T-helper 2 cell treated with Interferon-gamma antibody and Interleukin-4, amounts not matched to agents 100 ng/mL and 5 ng/mL, for 36 hours (primary cell): ENCODE results near the gene TAF3. TPM values are rescaled to one million over a fixed set of nuclear protein-coding genes. Genes with fewer than 3 reads are reported as not detected.

Experiments used
- intact Hi-C: fragments of 100-400 bp; cut with micrococcal nuclease; formaldehyde crosslinking; loops from one replicate; pipeline ENCODE4 v1.15.1; 2023
- total RNA-seq: library from RNA; stranded (reverse); gene quantifications from 2 replicates; pipeline ENCODE4 v1.2.3, GENCODE V29; 2022

The TAF3 gene
- total RNA-seq, 1 donor from 2014 or later, result 15.0 TPM

GRCh38 chr10:7862121-7862514 is 43.8 kb downstream of the TAF3 start:
- intact Hi-C loops, result loop anchor here (10.0 kb wide), 1 partner anchor 337 kb away; no protein-coding TSS in a partner anchor

GRCh38 chr10:7866176-7866575 is 47.9 kb downstream of the TAF3 start:
- intact Hi-C loops, result loop anchor here (10.0 kb wide), 1 partner anchor 341 kb away; no protein-coding TSS in a partner anchor

- intact Hi-C loops, result loop anchor here (1.0 to 10.0 kb wide), 4 partner anchors 175 to 1430 kb away; no protein-coding TSS in a partner anchor
Observed at GRCh38 chr10:7872041-7872442, 53.7 kb downstream of the TAF3 start.

DNA sequence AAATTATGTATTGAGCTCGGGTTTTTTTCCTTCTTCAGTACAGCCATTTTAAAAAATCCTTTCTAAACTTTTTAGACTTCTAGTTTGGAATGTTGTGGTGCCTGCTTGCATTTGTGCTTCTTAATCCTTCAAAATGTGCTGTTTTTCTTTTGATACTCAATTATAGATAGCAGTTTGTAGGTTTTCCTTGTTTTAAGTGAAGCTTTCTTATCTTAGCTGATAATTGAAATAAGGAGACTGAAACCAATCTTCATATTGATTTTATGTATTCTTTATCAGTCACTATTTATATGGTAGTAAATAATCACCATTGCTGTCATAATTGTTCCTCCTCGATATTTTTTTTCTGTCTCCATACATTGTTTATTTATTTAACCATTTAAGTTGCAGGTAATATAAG is 56.6 kb downstream of the TAF3 start:
- intact Hi-C loops, result loop anchor here (5.0 to 10.0 kb wide), 2 partner anchors 172 to 600 kb away; no protein-coding TSS in a partner anchor

- intact Hi-C loops, result loop anchor here (10.0 kb wide), 1 partner anchor 598 kb away; no protein-coding TSS in a partner anchor
Observed at GRCh38 chr10:7876541-7877127, 58.3 kb downstream of the TAF3 start.

GRCh38 chr10:7881119-7881518 is 62.8 kb downstream of the TAF3 start:
- intact Hi-C loops, result no loop called here

DNA sequence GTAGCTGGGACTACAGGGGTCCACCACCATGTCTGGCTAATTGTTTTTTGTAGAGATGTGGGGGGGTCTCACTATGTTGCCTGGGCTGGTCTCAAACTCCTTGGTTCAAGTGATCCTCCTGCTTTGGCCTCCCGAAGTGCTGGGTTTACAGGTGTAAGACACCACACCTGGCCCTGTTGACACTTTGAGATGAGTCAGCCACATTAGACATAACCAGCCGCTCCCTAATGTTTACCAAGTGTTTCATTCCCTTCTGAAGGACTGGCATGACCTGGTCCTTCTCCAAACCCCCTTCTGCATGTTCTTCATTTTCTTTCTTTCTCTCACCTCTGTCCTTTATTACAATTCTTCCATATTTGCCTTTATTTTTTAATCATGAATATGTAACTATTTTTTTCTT is 67.8 kb downstream of the TAF3 start:
- intact Hi-C loops, result no loop called here

GRCh38 chr10:7887174-7887816 is 69.0 kb downstream of the TAF3 start:
- intact Hi-C loops, result no loop called here

GRCh38 chr10:7889947-7890542 is 71.7 kb downstream of the TAF3 start:
- intact Hi-C loops, result no loop called here

DNA sequence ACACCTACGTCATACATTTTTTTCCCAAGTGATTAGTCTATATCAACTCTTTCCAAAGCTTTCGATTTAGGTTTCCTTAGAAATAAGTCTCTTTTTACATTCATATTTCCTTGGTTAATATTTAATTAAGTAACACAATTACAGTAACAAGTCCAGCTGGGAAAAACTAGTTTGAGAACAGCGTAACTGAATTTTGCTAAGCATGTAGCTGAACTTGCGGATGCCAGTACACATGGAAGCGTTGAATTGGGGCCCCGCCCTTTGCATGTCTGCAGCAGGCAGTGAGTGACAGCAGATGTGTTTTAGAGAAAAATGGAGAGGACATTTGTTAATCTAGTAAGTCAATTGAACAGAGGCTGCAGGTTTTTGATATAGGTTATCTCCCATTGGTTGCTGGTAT is 72.5 kb downstream of the TAF3 start:
- intact Hi-C loops, result no loop called here

DNA sequence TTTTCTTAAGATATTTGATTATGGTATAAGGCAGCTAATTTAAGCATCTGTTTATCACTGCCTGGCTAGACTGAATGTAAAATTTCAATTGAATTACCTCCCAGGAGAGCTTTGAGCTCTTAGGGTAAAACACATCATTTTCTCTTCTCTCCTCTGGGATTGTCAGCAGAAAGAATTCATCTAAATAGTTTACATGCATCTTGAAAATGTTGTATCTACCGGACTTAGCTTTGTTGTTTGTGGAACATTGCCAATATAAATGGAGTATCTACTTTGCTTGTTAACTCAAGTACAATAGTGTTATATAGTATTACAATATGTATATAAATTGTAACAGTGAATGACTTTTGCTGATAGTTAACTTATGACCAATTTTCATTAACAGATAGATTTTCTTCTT is 73.3 kb downstream of the TAF3 start:
- intact Hi-C loops, result no loop called here

DNA sequence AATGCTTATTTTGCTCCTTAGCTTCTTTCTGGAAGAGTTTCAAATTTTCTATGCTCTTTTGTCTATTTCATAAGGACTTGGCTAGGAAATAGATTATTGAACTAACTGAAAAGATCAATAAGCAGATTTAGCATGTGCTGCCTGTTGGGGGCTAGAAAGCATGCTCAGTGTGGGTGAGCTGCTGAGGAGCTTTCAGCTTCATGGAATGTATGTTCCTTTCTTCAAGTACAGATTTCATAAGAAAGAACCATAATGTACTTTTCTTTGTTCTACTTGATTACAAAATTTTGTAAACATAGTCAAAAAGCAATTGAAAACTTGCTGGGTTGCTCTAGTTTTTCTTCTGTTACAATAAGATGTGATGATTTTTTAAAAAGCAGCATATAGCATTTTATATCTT is 73.8 kb downstream of the TAF3 start:
- intact Hi-C loops, result no loop called here

DNA sequence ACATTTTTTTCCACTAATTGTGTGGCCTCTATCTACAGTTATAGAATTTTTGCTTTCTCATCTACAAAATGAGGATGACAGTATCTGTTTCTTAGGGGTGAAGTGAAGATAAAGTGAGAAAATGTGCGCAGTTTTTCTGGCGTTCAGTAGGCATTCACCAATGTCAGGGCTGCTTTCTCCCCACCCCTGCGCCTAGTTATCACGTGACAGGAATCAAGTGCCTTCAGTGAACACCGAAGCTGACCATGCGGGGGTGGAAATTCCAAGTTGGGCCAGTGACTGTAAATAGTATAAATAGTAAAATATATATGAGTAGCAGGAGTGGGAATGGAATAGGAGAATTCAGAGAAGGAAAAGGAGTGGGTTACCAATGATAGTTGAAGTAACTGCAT is 77.4 kb downstream of the TAF3 start:
- intact Hi-C loops, result no loop called here

- intact Hi-C loops, result no loop called here
Observed at GRCh38 chr10:7896297-7896696, 78.0 kb downstream of the TAF3 start.

DNA sequence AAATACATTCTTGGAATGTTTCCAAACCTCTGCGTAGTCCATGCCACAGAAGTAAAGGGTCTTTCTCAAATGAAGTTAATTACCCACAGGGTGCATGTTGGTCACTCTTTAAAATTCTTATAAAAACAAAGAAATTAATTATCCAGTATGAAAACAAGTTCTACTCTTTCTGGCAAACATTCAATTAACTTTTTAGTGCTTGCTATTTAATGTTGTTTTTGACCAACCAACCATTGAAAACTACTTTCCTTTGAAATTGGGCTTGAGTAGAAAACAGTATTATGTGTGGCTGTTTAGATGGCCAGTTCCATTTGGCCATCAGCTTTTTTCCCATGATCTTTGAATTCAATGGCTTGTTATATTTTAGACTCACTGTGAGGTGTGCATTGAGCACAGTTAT is 83.0 kb downstream of the TAF3 start:
- intact Hi-C loops, result no loop called here

DNA sequence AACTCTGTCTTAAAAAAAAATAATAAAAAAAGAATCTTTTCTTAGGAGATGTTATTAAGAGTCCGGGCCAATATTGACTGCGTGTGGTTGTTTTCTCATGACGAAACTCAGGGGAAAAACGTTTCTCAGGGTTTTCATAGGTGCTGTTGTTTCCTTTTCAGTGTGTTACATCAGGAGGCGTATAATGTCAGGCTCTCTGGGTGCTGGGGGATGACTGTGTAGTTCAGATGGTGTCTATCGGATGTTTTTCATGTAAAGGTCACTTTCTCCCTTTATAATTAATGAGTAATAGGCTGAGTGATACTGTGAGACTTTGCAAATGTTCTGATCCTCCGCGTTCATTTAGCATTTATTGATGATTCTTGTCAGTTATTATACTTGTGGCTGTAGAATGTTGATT is 84.1 kb downstream of the TAF3 start:
- intact Hi-C loops, result no loop called here

DNA sequence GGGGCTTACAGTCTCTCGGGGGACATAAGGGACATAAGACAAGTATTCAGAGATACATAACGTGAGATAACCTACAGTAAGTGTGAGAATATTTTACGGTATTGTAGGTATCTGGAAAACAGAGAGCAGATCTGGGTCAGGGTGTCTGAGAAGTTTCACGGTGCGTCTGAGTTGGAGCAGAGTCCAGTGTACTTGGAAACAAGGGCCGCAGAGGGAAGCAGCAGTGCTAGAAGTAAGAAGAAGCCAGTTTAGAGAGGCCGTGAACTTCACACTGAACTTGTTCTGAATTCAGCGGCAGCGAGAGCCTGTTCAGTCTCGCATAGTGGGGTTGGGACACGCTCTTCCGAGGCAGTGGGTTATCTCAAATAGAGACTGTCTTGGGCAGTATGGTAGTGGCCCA is 85.5 kb downstream of the TAF3 start:
- intact Hi-C loops, result no loop called here

GRCh38 chr10:7906128-7906527 is 87.8 kb downstream of the TAF3 start:
- intact Hi-C loops, result no loop called here

DNA sequence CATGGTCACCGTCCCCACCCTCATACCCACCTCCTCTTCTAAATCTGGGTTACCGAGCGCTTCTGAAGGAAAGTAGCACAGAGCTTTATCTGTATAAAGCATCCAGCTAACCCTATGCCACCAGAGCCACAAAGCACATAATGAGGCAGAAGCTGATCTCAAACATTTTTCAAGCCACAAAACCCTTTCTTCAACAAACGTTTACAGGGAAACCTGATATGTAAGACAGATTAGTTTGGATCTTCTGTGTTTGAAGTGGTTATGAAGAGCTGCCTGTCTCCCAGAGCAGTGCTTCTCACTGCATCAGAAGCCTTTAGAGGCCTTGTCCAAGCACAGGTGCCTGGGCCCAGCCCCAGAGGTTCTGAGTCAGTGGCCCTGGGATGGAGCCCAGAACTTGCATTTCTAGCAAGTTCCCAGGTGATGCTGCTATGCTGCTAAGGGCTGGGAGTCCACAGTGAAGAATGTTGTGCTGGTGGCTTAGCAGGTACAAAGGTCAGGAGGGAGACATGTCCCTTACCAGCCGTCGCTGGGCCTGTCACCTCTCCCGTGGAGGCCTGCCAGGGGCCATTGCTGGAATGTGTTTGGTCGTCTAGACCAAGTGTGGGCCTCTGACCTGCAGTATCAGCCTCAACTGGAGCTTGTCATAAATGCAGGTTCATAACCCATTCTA is 90.4 kb downstream of the TAF3 start:
- intact Hi-C loops, result no loop called here

- intact Hi-C loops, result no loop called here
Observed at GRCh38 chr10:7913126-7913872, 95.0 kb downstream of the TAF3 start.

GRCh38 chr10:7915923-7916536 is 97.7 kb downstream of the TAF3 start:
- intact Hi-C loops, result no loop called here
